ENCODE data around the gene HAAO.

Gene HAAO

GRCh38 chr2:42748840-42749239 is 43.5 kb downstream of the HAAO start:
- Histone ChIP-seq H3K4me3 (no peak overlapping the region), H3K27ac (no peak overlapping the region)
- no peak for DNase-seq (ENCODE audit: low spot score)
- TF ChIP-seq CTCF (IDR thresholded peaks at IDR 0.05), result no peak

- Histone ChIP-seq H3K27ac (no peak overlapping the region), H3K4me3 (no peak overlapping the region)
- TF ChIP-seq CTCF (IDR thresholded peaks at IDR 0.05), result no peak
- no peak for DNase-seq (ENCODE audit: low spot score)
Measured at GRCh38 chr2:42747422-42747821, 45.0 kb downstream of the HAAO start.

- TF ChIP-seq CTCF (IDR thresholded peaks at IDR 0.05), result no peak
- DNase-seq (ENCODE audit: low spot score), result no peak
- Histone ChIP-seq H3K4me3 (no peak overlapping the region), H3K27ac (no peak overlapping the region)
Measured at GRCh38 chr2:42744545-42745082, 47.8 kb downstream of the HAAO start.

GRCh38 chr2:42743659-42743990 is 48.8 kb downstream of the HAAO start:
- Histone ChIP-seq H3K4me3 (no peak overlapping the region), H3K27ac (no peak overlapping the region)
- TF ChIP-seq CTCF (IDR thresholded peaks at IDR 0.05), result no peak
- no peak for DNase-seq (ENCODE audit: low spot score)

- no peak overlapping the region for H3K4me3 ChIP-seq
- no peak for DNase-seq (ENCODE audit: low spot score)
- TF ChIP-seq CTCF (IDR thresholded peaks at IDR 0.05), result no peak
- H3K27ac ChIP-seq, result no peak overlapping the region
Measured at GRCh38 chr2:42742740-42743658, 49.4 kb downstream of the HAAO start.

- TF ChIP-seq CTCF (IDR thresholded peaks at IDR 0.05), result no peak
- Histone ChIP-seq H3K4me3 (no peak overlapping the region), H3K27ac (no peak overlapping the region)
- DNase-seq (ENCODE audit: low spot score), result no peak
Measured at GRCh38 chr2:42741140-42741539, 51.2 kb downstream of the HAAO start.

All from coronary artery (tissue), 2 donors.